MG63 (cell line): ENCODE results near the gene POLR2H. TPM values are rescaled to one million over a fixed set of nuclear protein-coding genes. Genes with fewer than 3 reads are reported as not detected.
"Not testable (repeated sequence)": the region's sequence is repeated elsewhere in the genome, so short reads cannot be mapped to it uniquely, and the experiment has no call there.

Experiments used
- DNase-seq: peaks from one replicate; pipeline ENCODE4 v3.0.0-alpha.2; 2020
- H3K27me3 ChIP-seq: fragments of 250-450 bp; sonication (Bioruptor Pico); 2 replicates; pipeline ENCODE4 v1.5.1; 2020; ENCODE audit warnings: mild to moderate bottlenecking, moderate library complexity
- H3K36me3 ChIP-seq: fragments of 250-450 bp; sonication (Bioruptor Pico); 2 replicates; pipeline ENCODE4 v1.5.1; 2020; ENCODE audit warnings: mild to moderate bottlenecking, moderate library complexity
- H3K4me3 ChIP-seq: fragments of 250-450 bp; sonication (Bioruptor Pico); 2 replicates; pipeline ENCODE4 v1.5.1; 2020; ENCODE audit warnings: mild to moderate bottlenecking, moderate library complexity
- H3K9me3 ChIP-seq: fragments of 250-450 bp; sonication (Bioruptor Pico); 2 replicates; pipeline ENCODE4 v1.5.1; 2020; ENCODE audit warnings: mild to moderate bottlenecking, moderate library complexity
- total RNA-seq: library from RNA; depleted of rRNA; stranded (reverse); fragments of >200 nt; shearing (Covaris generic); gene quantifications from 2 replicates; pipeline ENCODE4 v1.2.3, GENCODE V29; 2014; ENCODE audit warnings: low replicate concordance

POLR2H gene
- total RNA-seq, 1 experiment from 2014 or later, result 138 TPM

GRCh38 chr3:184332370-184333090 lies 29.0 kb upstream of the POLR2H start:
- Histone ChIP-seq H3K4me3 (no peak overlapping the region), H3K36me3 (peaks cover 90% of the 10 kb centered on the region), H3K27me3 (no peaks in the 10 kb centered on the region), H3K9me3 (no peaks in the 10 kb centered on the region)
- peak; percentile 72 for DNase-seq

- H3K4me3 ChIP-seq, result no peak overlapping the region
- no peak for DNase-seq
- no peaks in the 10 kb centered on the region for H3K9me3 ChIP-seq
- H3K36me3 ChIP-seq, result peaks cover 84% of the 10 kb centered on the region
- no peaks in the 10 kb centered on the region for H3K27me3 ChIP-seq
Observed at GRCh38 chr3:184333190-184333589, 28.3 kb upstream of the POLR2H start.

- no peaks in the 10 kb centered on the region for H3K27me3 ChIP-seq
- no peaks in the 10 kb centered on the region for H3K9me3 ChIP-seq
- H3K4me3 ChIP-seq, result no peak overlapping the region
- H3K36me3 ChIP-seq, result peaks cover 79% of the 10 kb centered on the region
- no peak for DNase-seq
Observed at GRCh38 chr3:184333700-184334099, 27.8 kb upstream of the POLR2H start.

GRCh38 chr3:184334470-184335158 lies 26.9 kb upstream of the POLR2H start:
- DNase-seq, result peak; percentile 59
- H3K4me3 ChIP-seq, result no peak overlapping the region
- no peaks in the 10 kb centered on the region for H3K9me3 ChIP-seq
- no peaks in the 10 kb centered on the region for H3K27me3 ChIP-seq
- peaks cover 73% of the 10 kb centered on the region for H3K36me3 ChIP-seq

- Histone ChIP-seq H3K36me3 (peaks cover 66% of the 10 kb centered on the region), H3K27me3 (no peaks in the 10 kb centered on the region), H3K4me3 (peak overlapping the region; percentile 52), H3K9me3 (no peaks in the 10 kb centered on the region)
- no peak for DNase-seq
Observed at GRCh38 chr3:184335291-184335660, 26.2 kb upstream of the POLR2H start.

GRCh38 chr3:184335661-184336546 lies 25.6 kb upstream of the POLR2H start:
- Histone ChIP-seq H3K27me3 (no peaks in the 10 kb centered on the region), H3K36me3 (peaks cover 60% of the 10 kb centered on the region), H3K9me3 (no peaks in the 10 kb centered on the region), H3K4me3 (peak overlapping the region; percentile 52)
- peak; percentile 72 for DNase-seq

GRCh38 chr3:184336547-184337398 lies 24.7 kb upstream of the POLR2H start:
- H3K36me3 ChIP-seq, result peaks cover 51% of the 10 kb centered on the region
- H3K4me3 ChIP-seq, result peak overlapping the region; percentile 52
- no peaks in the 10 kb centered on the region for H3K27me3 ChIP-seq
- DNase-seq, result no peak
- H3K9me3 ChIP-seq, result no peaks in the 10 kb centered on the region

GRCh38 chr3:184337399-184337714 lies 24.2 kb upstream of the POLR2H start, which contains the start of gene FAM131A:
FAM131A (plus strand) TSS chr3:184337600; CDS start chr3:184337631, 31 bp downstream.
- DNase-seq, result no peak
- Histone ChIP-seq H3K4me3 (peak within 1 kb of the TSS; percentile 52), H3K27me3 (no peaks in the 10 kb centered on the region), H3K9me3 (no peaks in the 10 kb centered on the region), H3K36me3 (peaks cover 50% of the 10 kb centered on the region)

GRCh38 chr3:184337981-184338380 lies 23.5 kb upstream of the POLR2H start:
- H3K27me3 ChIP-seq, result no peaks in the 10 kb centered on the region
- no peak overlapping the region for H3K4me3 ChIP-seq
- DNase-seq, result no peak
- peaks cover 48% of the 10 kb centered on the region for H3K36me3 ChIP-seq
- H3K9me3 ChIP-seq, result no peaks in the 10 kb centered on the region

- H3K9me3 ChIP-seq, result no peaks in the 10 kb centered on the region
- H3K4me3 ChIP-seq, result no peak overlapping the region
- no peaks in the 10 kb centered on the region for H3K27me3 ChIP-seq
- DNase-seq, result no peak
- H3K36me3 ChIP-seq, result peaks cover 42% of the 10 kb centered on the region
Observed at GRCh38 chr3:184338511-184338945, 23.0 kb upstream of the POLR2H start.

GRCh38 chr3:184339001-184339400 lies 22.5 kb upstream of the POLR2H start:
- no peaks in the 10 kb centered on the region for H3K9me3 ChIP-seq
- H3K27me3 ChIP-seq, result no peaks in the 10 kb centered on the region
- no peak overlapping the region for H3K4me3 ChIP-seq
- peaks cover 37% of the 10 kb centered on the region for H3K36me3 ChIP-seq
- no peak for DNase-seq

GRCh38 chr3:184339451-184340135 lies 21.9 kb upstream of the POLR2H start:
- H3K9me3 ChIP-seq, H3K4me3 ChIP-seq, DNase-seq, H3K27me3 ChIP-seq: not testable (repeated sequence)
- H3K36me3 ChIP-seq, result peaks cover 31% of the 10 kb centered on the region

GRCh38 chr3:184341925-184342324 lies 19.6 kb upstream of the POLR2H start:
- no peak for DNase-seq

GRCh38 chr3:184343200-184343876 lies 18.2 kb upstream of the POLR2H start:
- no peak for DNase-seq
- peaks cover 14% of the 10 kb centered on the region for H3K36me3 ChIP-seq

More at GRCh38 chr3:184341925-184342324, 19.6 kb upstream of the POLR2H start:
- Histone ChIP-seq H3K36me3 (peaks cover 20% of the 10 kb centered on the region), H3K4me3 (no peak overlapping the region), H3K27me3 (no peaks in the 10 kb centered on the region), H3K9me3 (no peaks in the 10 kb centered on the region)

GRCh38 chr3:184344579-184345316 lies 16.8 kb upstream of the POLR2H start:
- H3K36me3 ChIP-seq, result peaks cover 11% of the 10 kb centered on the region
- H3K27me3 ChIP-seq, result no peaks in the 10 kb centered on the region
- no peaks in the 10 kb centered on the region for H3K9me3 ChIP-seq
- H3K4me3 ChIP-seq, result no peak overlapping the region
- no peak for DNase-seq

More at GRCh38 chr3:184343200-184343876, 18.2 kb upstream of the POLR2H start:
- no peak overlapping the region for H3K4me3 ChIP-seq
- no peaks in the 10 kb centered on the region for H3K27me3 ChIP-seq
- H3K9me3 ChIP-seq, result no peaks in the 10 kb centered on the region
